NCI-H187 treated with DMSO at 0.1 percent for 48 hours (cell line): ENCODE data around the gene ZNF205.
"Not testable (repeated sequence)": the region's sequence is repeated elsewhere in the genome, so short reads cannot be mapped to it uniquely, and the experiment has no call there.

Experiments used
- DNase-seq: peaks from one replicate; lab custom pipeline; 2025; lab: John Stamatoyannopoulos, UW

The ZNF205 gene

GRCh38 chr16:3131755-3132377, 19.5 kb downstream of the ZNF205 start:
- no peak for DNase-seq

- DNase-seq, result no peak
Observed at GRCh38 chr16:3133844-3134243, 21.5 kb downstream of the ZNF205 start.

GRCh38 chr16:3134338-3135125, 22.1 kb downstream of the ZNF205 start, which contains the start of gene ZNF213:
TSS of gene ZNF213 (plus strand) at chr16:3135029. CDS start at chr16:3137281, 2,252 bp downstream.
- peak; percentile 99 for DNase-seq

- no peak for DNase-seq
Observed at GRCh38 chr16:3135126-3135715, 22.8 kb downstream of the ZNF205 start.

GRCh38 chr16:3137267-3137666, 24.9 kb downstream of the ZNF205 start:
- DNase-seq, result no peak

- no peak for DNase-seq
Observed at GRCh38 chr16:3138342-3138741, 26.0 kb downstream of the ZNF205 start.

GRCh38 chr16:3138823-3139426, 26.5 kb downstream of the ZNF205 start:
- no peak for DNase-seq

- not testable (repeated sequence) for DNase-seq
Observed at GRCh38 chr16:3139561-3139960, 27.2 kb downstream of the ZNF205 start.

- DNase-seq, result no peak
Observed at GRCh38 chr16:3140603-3141427, 28.4 kb downstream of the ZNF205 start.

- no peak for DNase-seq
Observed at GRCh38 chr16:3141781-3142311, 29.5 kb downstream of the ZNF205 start.

- DNase-seq, result no peak
Observed at GRCh38 chr16:3142327-3142726, 29.9 kb downstream of the ZNF205 start.

- no peak for DNase-seq
Observed at GRCh38 chr16:3142770-3143169, 30.4 kb downstream of the ZNF205 start.

- no peak for DNase-seq
Observed at GRCh38 chr16:3143189-3143588, 30.8 kb downstream of the ZNF205 start.

GRCh38 chr16:3143598-3144320, 31.4 kb downstream of the ZNF205 start:
- DNase-seq, result no peak

- DNase-seq, result no peak
Observed at GRCh38 chr16:3144321-3144983, 32.1 kb downstream of the ZNF205 start.

- DNase-seq, result no peak
Observed at GRCh38 chr16:3145151-3145550, 32.8 kb downstream of the ZNF205 start.

GRCh38 chr16:3145660-3146059, 33.3 kb downstream of the ZNF205 start:
- DNase-seq, result no peak

GRCh38 chr16:3147046-3147756, 34.8 kb downstream of the ZNF205 start:
- DNase-seq, result no peak

- no peak for DNase-seq
Observed at GRCh38 chr16:3147757-3148104, 35.3 kb downstream of the ZNF205 start.
